NB4 (cell line): ENCODE measurements around the gene ZEB2.

ENCODE experiments used
- DNase-seq: peaks from one replicate; pipeline ENCODE4 v3.0.0; 2010; ENCODE audit warnings: low read depth
- H3K4me3 ChIP-seq: one replicate; pipeline ENCODE4 v1.5.1; 2011; ENCODE audit warnings: mild to moderate bottlenecking, low read depth, low read length, moderate library complexity
- CTCF ChIP-seq: IDR thresholded peaks from one replicate; pipeline ENCODE4 v1.5.1; 2012; ENCODE audit warnings: low read depth, low read length
- MAX ChIP-seq: IDR thresholded peaks from 2 replicates; pipeline ENCODE4 v1.6.1; 2011; ENCODE audit warnings: low read depth, low read length
- MYC ChIP-seq: IDR thresholded peaks from 2 replicates; pipeline ENCODE4 v1.6.1; 2011; ENCODE audit warnings: low read depth, low read length
- POLR2A ChIP-seq: IDR thresholded peaks from 2 replicates; pipeline ENCODE4 v1.6.1; 2011; ENCODE audit warnings: mild to moderate bottlenecking; ENCODE audit not compliant: insufficient read length; ENCODE audit errors: extremely low read depth

ZEB2 gene

GRCh38 chr2:144426981-144427479, 92.9 kb downstream of the ZEB2 start:
- TF ChIP-seq CTCF, result no peak
- TF ChIP-seq MAX, result no peak
- no peak overlapping the region for H3K4me3 ChIP-seq
- DNase-seq, result no peak

GRCh38 chr2:144426355-144426754, 93.6 kb downstream of the ZEB2 start:
- DNase-seq, result no peak
- TF ChIP-seq POLR2A, result no peak
- no peak for TF ChIP-seq MYC
- TF ChIP-seq CTCF, result no peak
- no peak for TF ChIP-seq MAX
- no peak overlapping the region for H3K4me3 ChIP-seq

- no peak for DNase-seq
- no peak for TF ChIP-seq MYC
- no peak overlapping the region for H3K4me3 ChIP-seq
Observed at GRCh38 chr2:144424559-144425240, 95.2 kb downstream of the ZEB2 start.

- DNase-seq, result no peak
- no peak overlapping the region for H3K4me3 ChIP-seq
- TF ChIP-seq MAX (no peak), CTCF (no peak), POLR2A (no peak), MYC (no peak)
Observed at GRCh38 chr2:144421606-144422510, 98.1 kb downstream of the ZEB2 start.

- TF ChIP-seq MYC (no peak), MAX (no peak), CTCF (no peak), POLR2A (no peak)
Observed at GRCh38 chr2:144419218-144419617, 100.7 kb downstream of the ZEB2 start.

GRCh38 chr2:144415386-144415785, 104.5 kb downstream of the ZEB2 start:
- TF ChIP-seq MYC (no peak), MAX (no peak), POLR2A (no peak), CTCF (no peak)
- no peak overlapping the region for H3K4me3 ChIP-seq
- no peak for DNase-seq

More at GRCh38 chr2:144419218-144419617, 100.7 kb downstream of the ZEB2 start:
- no peak overlapping the region for H3K4me3 ChIP-seq
- no peak for DNase-seq
